ENCODE results near the gene LRP11. TPM values are rescaled to one million over a fixed set of nuclear protein-coding genes. Genes with fewer than 3 reads are reported as not detected.

Gene LRP11
- total RNA-seq, 1 donor from 2014 or later = 10.8 TPM

DNA sequence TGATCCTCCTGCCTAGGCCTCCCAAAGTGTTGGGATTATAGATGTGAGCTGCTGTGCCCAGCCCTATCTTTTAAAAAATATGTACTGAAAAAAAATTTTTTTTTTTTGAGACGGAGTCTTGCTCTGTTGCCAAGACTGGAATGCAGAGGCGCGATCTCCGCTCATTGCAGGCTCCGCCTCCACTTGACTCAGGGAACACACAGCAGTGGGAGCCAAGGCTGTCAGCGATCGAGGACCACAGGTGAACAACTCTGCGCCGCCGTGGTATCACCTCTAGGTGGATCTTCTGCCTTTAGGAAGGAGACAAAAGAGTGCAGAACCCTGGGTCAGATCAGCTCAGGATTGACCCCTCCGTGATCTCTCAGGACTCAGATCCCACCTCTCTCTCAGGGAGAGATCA, 20.1 kb upstream of the LRP11 start:
- H3K27ac Mint-ChIP-seq (ENCODE audit: unreplicated experiment) = no peak overlapping the region
- H3K4me3 Mint-ChIP-seq (ENCODE audit: unreplicated experiment) = no peak overlapping the region
- peaks cover 10% of the 10 kb centered on the region for H3K27me3 Mint-ChIP-seq (ENCODE audit: unreplicated experiment)
- TF ChIP-seq, protein P1, sequence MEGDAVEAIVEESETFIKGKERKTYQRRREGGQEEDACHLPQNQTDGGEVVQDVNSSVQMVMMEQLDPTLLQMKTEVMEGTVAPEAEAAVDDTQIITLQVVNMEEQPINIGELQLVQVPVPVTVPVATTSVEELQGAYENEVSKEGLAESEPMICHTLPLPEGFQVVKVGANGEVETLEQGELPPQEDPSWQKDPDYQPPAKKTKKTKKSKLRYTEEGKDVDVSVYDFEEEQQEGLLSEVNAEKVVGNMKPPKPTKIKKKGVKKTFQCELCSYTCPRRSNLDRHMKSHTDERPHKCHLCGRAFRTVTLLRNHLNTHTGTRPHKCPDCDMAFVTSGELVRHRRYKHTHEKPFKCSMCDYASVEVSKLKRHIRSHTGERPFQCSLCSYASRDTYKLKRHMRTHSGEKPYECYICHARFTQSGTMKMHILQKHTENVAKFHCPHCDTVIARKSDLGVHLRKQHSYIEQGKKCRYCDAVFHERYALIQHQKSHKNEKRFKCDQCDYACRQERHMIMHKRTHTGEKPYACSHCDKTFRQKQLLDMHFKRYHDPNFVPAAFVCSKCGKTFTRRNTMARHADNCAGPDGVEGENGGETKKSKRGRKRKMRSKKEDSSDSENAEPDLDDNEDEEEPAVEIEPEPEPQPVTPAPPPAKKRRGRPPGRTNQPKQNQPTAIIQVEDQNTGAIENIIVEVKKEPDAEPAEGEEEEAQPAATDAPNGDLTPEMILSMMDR (IDR thresholded peaks at IDR 0.05; ENCODE audit: partially characterized antibody, unreplicated experiment) = no peak
- H3K36me3 Mint-ChIP-seq (ENCODE audit: unreplicated experiment) = no peaks in the 10 kb centered on the region
- DNase-seq = no peak
- H3K4me1 Mint-ChIP-seq (ENCODE audit: low read depth, unreplicated experiment) = no peaks in the 10 kb centered on the region
- peaks cover 2% of the 10 kb centered on the region for H3K9me3 Mint-ChIP-seq (ENCODE audit: unreplicated experiment)

DNA sequence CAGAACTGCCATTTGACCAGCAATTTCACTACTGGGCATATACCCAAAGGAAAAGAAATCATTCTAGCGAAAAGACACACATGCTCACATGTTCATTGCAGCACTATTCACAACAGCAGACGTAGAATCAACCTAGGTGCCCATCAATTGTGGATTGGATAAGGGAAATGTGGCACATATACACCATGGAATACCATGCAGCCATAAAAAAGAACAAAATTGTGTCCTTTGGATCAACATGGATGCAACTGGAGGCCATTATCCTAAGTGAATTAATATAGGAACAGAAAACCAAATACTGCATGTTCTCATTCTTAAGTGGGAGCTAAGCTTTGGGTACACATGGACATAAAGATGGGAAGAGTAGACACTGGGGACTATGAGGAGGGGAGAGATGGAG, 17.7 kb upstream of the LRP11 start:
- Mint-ChIP-seq H3K4me1 (ENCODE audit: low read depth, unreplicated experiment) (no peaks in the 10 kb centered on the region), H3K4me3 (ENCODE audit: unreplicated experiment) (no peak overlapping the region), H3K9me3 (ENCODE audit: unreplicated experiment) (peaks cover 2% of the 10 kb centered on the region), H3K36me3 (ENCODE audit: unreplicated experiment) (no peaks in the 10 kb centered on the region), H3K27me3 (ENCODE audit: unreplicated experiment) (peaks cover 4% of the 10 kb centered on the region), H3K27ac (ENCODE audit: unreplicated experiment) (no peak overlapping the region)
- TF ChIP-seq, protein P1 (IDR thresholded peaks at IDR 0.05; ENCODE audit: partially characterized antibody, unreplicated experiment) = no peak
- no peak for DNase-seq

GRCh38 chr6:149881066-149881766, 17.1 kb upstream of the LRP11 start:
- no peaks in the 10 kb centered on the region for H3K36me3 Mint-ChIP-seq (ENCODE audit: unreplicated experiment)
- H3K27me3 Mint-ChIP-seq (ENCODE audit: unreplicated experiment) = peaks cover 4% of the 10 kb centered on the region
- TF ChIP-seq, protein P1 (IDR thresholded peaks at IDR 0.05; ENCODE audit: partially characterized antibody, unreplicated experiment) = no peak
- H3K27ac Mint-ChIP-seq (ENCODE audit: unreplicated experiment) = no peak overlapping the region
- DNase-seq = no peak
- H3K4me1 Mint-ChIP-seq (ENCODE audit: low read depth, unreplicated experiment) = no peaks in the 10 kb centered on the region
- no peak overlapping the region for H3K4me3 Mint-ChIP-seq (ENCODE audit: unreplicated experiment)
- peaks cover 2% of the 10 kb centered on the region for H3K9me3 Mint-ChIP-seq (ENCODE audit: unreplicated experiment)

GRCh38 chr6:149877659-149878058, 13.5 kb upstream of the LRP11 start:
- peaks cover 1% of the 10 kb centered on the region for H3K27me3 Mint-ChIP-seq (ENCODE audit: unreplicated experiment)
- TF ChIP-seq, protein P1 (IDR thresholded peaks at IDR 0.05; ENCODE audit: partially characterized antibody, unreplicated experiment) = no peak
- H3K4me1 Mint-ChIP-seq (ENCODE audit: low read depth, unreplicated experiment) = no peaks in the 10 kb centered on the region
- H3K4me3 Mint-ChIP-seq (ENCODE audit: unreplicated experiment) = no peak overlapping the region
- no peak overlapping the region for H3K27ac Mint-ChIP-seq (ENCODE audit: unreplicated experiment)
- DNase-seq = no peak
- H3K36me3 Mint-ChIP-seq (ENCODE audit: unreplicated experiment) = no peaks in the 10 kb centered on the region
- H3K9me3 Mint-ChIP-seq (ENCODE audit: unreplicated experiment) = peaks cover 2% of the 10 kb centered on the region

- no peak overlapping the region for H3K27ac Mint-ChIP-seq (ENCODE audit: unreplicated experiment)
- H3K4me1 Mint-ChIP-seq (ENCODE audit: low read depth, unreplicated experiment) = no peaks in the 10 kb centered on the region
- H3K36me3 Mint-ChIP-seq (ENCODE audit: unreplicated experiment) = no peaks in the 10 kb centered on the region
- no peak overlapping the region for H3K4me3 Mint-ChIP-seq (ENCODE audit: unreplicated experiment)
- peaks cover 1% of the 10 kb centered on the region for H3K27me3 Mint-ChIP-seq (ENCODE audit: unreplicated experiment)
- H3K9me3 Mint-ChIP-seq (ENCODE audit: unreplicated experiment) = peaks cover 2% of the 10 kb centered on the region
- TF ChIP-seq, protein P1 (IDR thresholded peaks at IDR 0.05; ENCODE audit: partially characterized antibody, unreplicated experiment) = no peak
- no peak for DNase-seq
Measured at GRCh38 chr6:149876241-149876933, 12.2 kb upstream of the LRP11 start.

All from glutamatergic neuron (in vitro differentiated cells).